ENCODE measurements around the gene RIT2.
"Not testable (repeated sequence)": the region's sequence is repeated elsewhere in the genome, so short reads cannot be mapped to it uniquely, and the experiment has no call there.

The RIT2 gene

GRCh38 chr18:42822711-42823110, 292.8 kb downstream of the RIT2 start:
- no peak for DNase-seq

- no peak for DNase-seq
Observed at GRCh38 chr18:42821492-42821891, 294.0 kb downstream of the RIT2 start.

GRCh38 chr18:42814618-42815017, 300.9 kb downstream of the RIT2 start:
- no peak for DNase-seq

- DNase-seq: no peak
Observed at GRCh38 chr18:42814184-42814583, 301.3 kb downstream of the RIT2 start.

GRCh38 chr18:42813570-42813969, 301.9 kb downstream of the RIT2 start:
- DNase-seq: no peak

- DNase-seq: no peak
Observed at GRCh38 chr18:42807887-42808286, 307.6 kb downstream of the RIT2 start.

GRCh38 chr18:42801706-42802105, 313.8 kb downstream of the RIT2 start:
- DNase-seq: no peak

GRCh38 chr18:42798606-42799170, 316.8 kb downstream of the RIT2 start:
- no peak for DNase-seq

GRCh38 chr18:42795213-42795789, 320.2 kb downstream of the RIT2 start:
- DNase-seq: not testable (repeated sequence)

GRCh38 chr18:42792731-42793130, 322.8 kb downstream of the RIT2 start:
- DNase-seq: no peak

- no peak for DNase-seq
Observed at GRCh38 chr18:42784632-42785031, 330.9 kb downstream of the RIT2 start.

GRCh38 chr18:42782929-42783328, 332.6 kb downstream of the RIT2 start:
- DNase-seq: no peak

GRCh38 chr18:42781298-42781815, 334.1 kb downstream of the RIT2 start:
- no peak for DNase-seq

GRCh38 chr18:42780171-42780570, 335.3 kb downstream of the RIT2 start:
- no peak for DNase-seq

- no peak for DNase-seq
Observed at GRCh38 chr18:42778445-42779042, 336.9 kb downstream of the RIT2 start.

- no peak for DNase-seq
Observed at GRCh38 chr18:42778024-42778423, 337.5 kb downstream of the RIT2 start.

- DNase-seq: no peak
Observed at GRCh38 chr18:42773870-42774269, 341.6 kb downstream of the RIT2 start.

GRCh38 chr18:42771936-42772335, 343.5 kb downstream of the RIT2 start:
- DNase-seq: no peak

GRCh38 chr18:42765302-42765701, 350.2 kb downstream of the RIT2 start:
- no peak for DNase-seq

- no peak for DNase-seq
Observed at GRCh38 chr18:42760290-42760689, 355.2 kb downstream of the RIT2 start.

- DNase-seq: no peak
Observed at GRCh38 chr18:42758852-42759251, 356.6 kb downstream of the RIT2 start.

GRCh38 chr18:42756214-42756613, 359.3 kb downstream of the RIT2 start:
- no peak for DNase-seq

GRCh38 chr18:42752916-42753315, 362.6 kb downstream of the RIT2 start:
- no peak for DNase-seq

- DNase-seq: no peak
Observed at GRCh38 chr18:42746794-42747193, 368.7 kb downstream of the RIT2 start.

- DNase-seq: no peak
Observed at GRCh38 chr18:42745931-42746330, 369.6 kb downstream of the RIT2 start.
